ENCODE measurements around the gene CNTN1.

Gene CNTN1

GRCh38 chr12:40980427-40980961 lies 288.3 kb downstream of the CNTN1 start:
- DNase-seq, result no peak

DNA sequence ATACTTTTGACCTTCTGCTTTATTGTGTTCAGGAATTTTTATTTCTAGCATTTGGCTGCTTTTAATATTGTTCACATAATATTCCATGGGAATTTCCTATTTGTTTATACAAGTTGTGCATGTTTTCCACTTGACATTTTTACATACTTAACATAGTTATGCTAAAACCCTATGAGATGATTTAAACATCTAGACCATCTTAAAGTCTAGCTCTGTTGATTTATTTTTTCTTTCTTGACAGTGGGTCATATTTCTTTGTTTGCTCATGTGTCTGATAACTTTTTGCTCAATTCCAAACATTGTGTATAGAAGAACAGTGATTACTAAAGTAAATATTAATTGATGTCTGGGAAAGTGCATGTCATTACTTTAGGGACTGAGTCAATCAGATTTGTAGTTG lies 293.8 kb downstream of the CNTN1 start:
- no peak for DNase-seq

GRCh38 chr12:40988355-40988754 lies 296.1 kb downstream of the CNTN1 start:
- DNase-seq, result no peak

DNA sequence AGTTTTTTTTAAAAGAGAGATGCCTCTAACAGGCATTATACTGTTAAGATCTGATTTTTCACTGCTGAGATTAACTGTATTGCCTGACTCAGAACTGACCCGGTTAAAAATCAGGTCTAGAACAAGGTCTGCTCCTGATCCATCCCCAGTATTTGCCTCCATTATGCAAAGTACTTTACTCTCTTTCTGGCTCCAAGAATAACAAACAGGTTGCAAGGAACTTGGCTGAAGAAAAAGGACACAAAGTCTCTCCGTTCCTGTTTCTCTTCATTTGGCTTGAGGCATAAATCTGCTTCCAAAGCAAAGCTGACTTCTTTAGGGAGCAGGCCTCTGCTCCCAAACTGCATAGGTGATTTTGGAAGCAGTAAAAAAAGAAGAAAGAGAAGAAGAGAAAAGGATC lies 296.6 kb downstream of the CNTN1 start:
- DNase-seq, result no peak

- no peak for DNase-seq
Measured at GRCh38 chr12:40989785-40990184, 297.5 kb downstream of the CNTN1 start.

- DNase-seq, result no peak
Measured at GRCh38 chr12:40992158-40992557, 299.9 kb downstream of the CNTN1 start.

- no peak for DNase-seq
Measured at GRCh38 chr12:40992674-40993073, 300.4 kb downstream of the CNTN1 start.

- no peak for DNase-seq
Measured at GRCh38 chr12:40993158-40993557, 300.9 kb downstream of the CNTN1 start.

DNA sequence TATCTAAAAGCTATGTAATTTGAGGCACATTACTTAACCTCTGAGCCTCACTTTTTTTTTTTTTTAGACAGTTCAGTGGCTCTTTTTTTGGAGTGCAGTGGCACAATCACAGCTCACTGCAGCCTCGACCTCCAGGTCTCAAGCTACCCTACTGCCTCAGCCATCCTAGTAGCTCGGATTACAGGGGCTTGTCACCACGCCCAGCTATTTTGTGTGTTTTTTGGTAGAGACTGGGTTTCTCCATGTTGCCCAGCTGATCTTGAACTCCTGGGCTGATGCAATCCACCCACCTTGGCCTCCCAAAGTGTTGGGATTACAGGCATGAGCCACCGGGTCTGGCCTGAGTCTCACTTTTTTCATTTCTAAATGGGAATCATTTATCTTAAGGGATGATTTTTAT lies 303.9 kb downstream of the CNTN1 start:
- no peak for DNase-seq

DNA sequence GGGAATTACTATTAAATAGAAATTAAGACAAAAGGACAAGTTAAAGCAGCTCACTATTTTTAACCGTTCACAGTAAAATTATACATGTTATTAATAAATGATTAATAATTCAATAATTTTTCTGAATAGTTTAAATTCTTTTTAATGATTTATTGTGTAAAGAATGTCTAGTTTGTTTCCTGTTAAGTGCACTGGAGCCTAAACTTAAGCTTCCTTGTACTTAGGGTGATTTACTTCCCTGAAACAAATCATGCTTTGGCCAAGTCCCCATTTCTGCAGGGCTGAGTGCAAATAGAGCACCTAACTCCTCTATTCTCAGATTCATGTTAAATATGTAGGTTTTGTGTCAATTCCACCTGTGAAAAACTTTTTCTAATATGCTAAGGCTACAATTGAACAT lies 307.0 kb downstream of the CNTN1 start:
- DNase-seq, result no peak

- DNase-seq, result no peak
Measured at GRCh38 chr12:41008472-41008871, 316.2 kb downstream of the CNTN1 start.

GRCh38 chr12:41011939-41012338 lies 319.7 kb downstream of the CNTN1 start:
- DNase-seq, result no peak

DNA sequence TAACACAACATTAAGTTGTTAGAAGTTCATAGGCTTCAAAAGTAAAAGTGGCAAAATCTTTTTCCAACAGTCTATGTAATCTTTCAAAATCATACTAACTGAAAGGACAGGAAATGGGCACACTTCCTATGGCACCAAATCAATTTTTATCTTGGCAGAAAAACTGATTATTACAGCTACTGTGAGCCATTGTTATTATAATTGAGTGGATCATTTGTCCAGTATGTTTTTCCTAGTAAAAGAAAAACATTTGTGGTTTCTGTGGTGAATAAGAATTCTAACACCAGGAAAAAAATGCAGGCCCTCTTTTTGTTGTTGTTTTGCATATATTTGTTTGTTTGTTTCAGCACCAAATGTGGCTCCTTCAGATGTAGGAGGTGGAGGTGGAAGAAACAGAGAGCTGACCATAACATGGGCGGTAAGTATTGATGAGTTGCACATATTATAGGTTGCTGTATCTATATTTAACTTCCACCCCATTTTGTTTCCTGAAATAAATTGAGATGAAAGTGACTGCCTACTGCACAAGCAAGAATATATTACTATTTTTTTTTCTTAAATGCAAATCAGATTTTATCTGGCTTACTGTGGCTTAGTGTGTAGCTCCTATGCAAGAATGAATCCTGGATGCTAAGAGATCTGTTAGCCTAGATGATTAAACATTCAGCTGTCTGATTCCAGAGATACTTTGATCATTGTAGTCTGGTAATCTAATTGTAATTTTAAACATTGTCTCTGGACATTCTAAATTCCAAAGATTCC lies 321.8 kb downstream of the CNTN1 start:
- no peak for DNase-seq

DNA sequence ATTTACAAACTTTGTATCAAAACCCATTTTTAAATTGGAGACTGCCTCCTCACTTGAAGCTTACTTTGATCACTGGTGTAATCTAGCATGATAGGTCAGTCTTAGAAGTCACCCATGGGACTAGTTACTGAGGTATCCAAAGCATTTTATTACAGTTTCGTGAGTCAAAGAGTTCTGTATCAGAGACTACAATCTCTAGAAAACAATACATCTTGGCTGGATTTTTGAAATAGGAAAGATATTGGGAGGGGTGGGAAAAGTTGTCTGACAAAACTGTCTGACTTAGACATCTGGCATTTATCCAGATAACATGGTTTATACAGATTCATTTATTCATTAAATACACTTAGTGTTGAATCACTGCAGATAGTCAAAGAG lies 322.4 kb downstream of the CNTN1 start:
- DNase-seq, result no peak

DNA sequence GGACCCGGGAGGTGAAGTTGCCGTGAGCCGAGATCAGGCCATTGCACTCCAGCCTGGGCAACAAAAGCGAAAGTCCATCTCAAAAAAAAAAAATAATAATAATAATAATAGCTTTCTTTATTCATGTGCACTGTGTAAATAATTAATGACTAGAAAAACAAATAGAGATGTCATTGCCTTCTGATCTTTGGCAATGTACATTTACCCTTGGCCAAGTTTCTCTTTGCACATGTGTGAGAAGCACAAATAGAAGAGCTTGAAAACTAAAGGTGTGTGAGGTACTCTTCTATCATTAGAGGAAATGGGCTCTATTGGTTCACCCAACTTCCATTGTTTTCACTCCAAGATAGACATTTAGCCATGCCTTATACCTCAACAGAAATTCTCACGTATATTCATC lies 325.8 kb downstream of the CNTN1 start:
- no peak for DNase-seq

GRCh38 chr12:41019461-41019860 lies 327.2 kb downstream of the CNTN1 start:
- no peak for DNase-seq

GRCh38 chr12:41023836-41024235 lies 331.6 kb downstream of the CNTN1 start:
- DNase-seq, result no peak

GRCh38 chr12:41026151-41026550 lies 333.9 kb downstream of the CNTN1 start:
- no peak for DNase-seq

DNA sequence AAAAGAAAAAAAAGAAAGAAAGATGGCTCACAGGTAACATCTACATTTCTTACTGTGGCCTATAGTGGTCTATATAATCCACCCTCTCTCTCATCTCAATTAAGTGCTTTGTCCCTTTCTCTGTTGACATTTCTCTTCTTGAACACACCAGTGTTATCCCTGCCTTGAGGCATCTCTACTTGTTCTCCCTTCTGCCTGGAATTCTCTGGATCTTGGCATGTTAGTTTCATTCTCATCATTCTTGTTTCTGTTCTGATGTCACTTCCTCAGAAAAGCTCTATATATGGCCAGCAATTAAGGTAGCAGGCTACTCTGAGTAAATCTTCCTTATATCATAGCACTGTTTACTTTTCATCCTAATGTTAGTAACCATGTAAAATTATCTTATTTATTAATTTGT lies 340.1 kb downstream of the CNTN1 start:
- DNase-seq, result no peak

GRCh38 chr12:41034686-41035085 lies 342.4 kb downstream of the CNTN1 start:
- DNase-seq, result no peak

DNA sequence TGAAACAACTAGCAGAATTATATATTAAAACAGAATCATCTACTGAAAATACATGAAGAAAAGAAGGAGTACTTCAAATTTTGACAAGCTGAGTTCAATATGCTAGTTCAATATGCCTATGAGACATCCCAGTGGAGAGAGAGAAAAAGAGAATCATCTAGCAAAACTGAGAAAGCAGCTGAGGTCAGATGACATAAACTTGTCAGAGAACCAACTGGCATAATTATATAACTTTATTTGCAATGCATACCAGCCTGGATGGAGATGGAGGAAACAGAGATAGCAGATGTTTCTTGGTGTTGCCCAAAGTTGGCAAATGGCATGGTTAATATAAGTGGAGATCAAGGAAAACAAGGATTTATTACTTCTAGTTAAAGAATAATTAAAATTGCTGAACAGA lies 347.2 kb downstream of the CNTN1 start:
- DNase-seq, result no peak

DNA sequence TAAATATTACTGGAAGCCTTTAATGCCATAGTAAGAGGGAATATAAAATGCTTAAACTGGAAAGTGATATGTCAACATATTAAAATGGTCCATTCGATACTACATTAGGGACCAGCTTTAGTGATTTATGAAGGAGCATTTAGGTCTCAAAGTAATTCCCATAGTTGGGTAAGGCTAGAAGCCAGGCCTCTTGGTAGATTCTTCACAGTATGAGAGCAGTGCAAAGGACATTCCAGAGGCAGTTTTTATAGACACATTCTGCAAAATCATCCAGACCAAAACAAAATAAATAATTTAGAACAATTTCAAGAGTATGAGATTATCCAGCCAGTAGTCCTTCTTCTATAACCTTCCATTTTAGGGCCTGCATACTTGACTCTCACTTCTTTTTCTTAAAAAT lies 353.3 kb downstream of the CNTN1 start:
- DNase-seq, result no peak

DNA sequence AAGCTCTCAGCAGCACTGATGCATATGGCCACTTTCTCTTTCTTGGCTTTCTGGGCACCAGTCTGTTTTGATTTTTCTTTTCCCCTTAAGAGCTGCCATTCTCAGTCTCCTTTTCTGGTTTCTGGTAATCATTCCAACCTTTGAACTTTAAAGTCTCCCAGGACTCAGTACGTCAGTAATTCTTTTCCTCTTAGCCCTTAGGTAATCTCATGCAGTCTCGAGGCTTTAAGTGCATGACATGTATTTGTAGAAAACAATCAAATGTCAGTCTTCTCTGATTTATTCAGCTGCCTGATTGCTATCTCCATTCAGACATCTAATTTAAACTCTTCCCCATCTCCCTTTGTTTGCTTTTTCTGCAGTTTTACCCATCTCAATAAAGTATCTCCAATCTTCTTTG lies 356.8 kb downstream of the CNTN1 start:
- no peak for DNase-seq

DNA sequence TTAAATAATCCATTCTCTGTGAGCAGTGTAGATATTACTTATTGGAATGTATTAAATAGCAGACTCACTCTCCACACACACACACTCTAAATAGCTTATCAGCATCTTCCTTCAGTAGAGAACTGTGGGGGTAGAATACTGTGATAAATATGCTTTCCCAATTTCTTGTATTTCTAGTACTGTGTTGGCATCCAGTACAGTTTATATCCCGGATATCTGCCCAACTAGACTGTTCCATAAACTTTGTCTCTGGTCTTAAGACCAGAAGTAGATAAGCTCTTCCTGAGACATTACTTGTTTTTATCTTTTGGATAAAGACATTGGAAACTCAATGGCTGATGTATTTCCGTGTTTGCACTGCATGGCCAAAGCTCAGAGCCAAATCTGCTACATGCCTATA lies 359.7 kb downstream of the CNTN1 start:
- no peak for DNase-seq

DNA sequence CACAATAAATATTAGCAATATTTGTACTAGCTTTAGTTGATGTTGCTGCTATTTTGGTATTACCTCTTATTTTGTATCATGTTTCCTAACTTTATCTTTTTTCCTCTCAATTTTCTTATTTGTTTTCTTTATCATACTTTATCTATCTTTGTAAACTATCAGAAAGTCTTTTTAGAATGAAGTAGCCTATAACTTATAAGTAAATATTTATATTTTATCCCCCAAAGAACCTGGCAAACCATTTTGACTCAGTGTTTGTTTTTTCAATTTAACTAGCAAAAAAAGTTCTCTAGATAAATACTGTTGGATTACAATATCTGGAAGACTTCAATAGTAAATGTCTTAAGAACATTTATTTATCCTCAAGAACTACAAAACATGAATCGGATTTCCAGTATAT lies 360.2 kb downstream of the CNTN1 start:
- no peak for DNase-seq
